ENCODE data around the gene FAM193A.

- TF ChIP-seq POLR2A (IDR thresholded peaks at IDR 0.05; ENCODE audit: low read length) (no peak), GATA1 (IDR thresholded peaks at IDR 0.05; ENCODE audit: low read depth, low read length) (no peak)
These were observed 37.6 kb downstream of the FAM193A start for GRCh38 chr4:2574009-2574408.

All from erythroblast (primary cell).